ENCODE measurements around the gene NOM1.
"Not testable (repeated sequence)": the region's sequence is repeated elsewhere in the genome, so short reads cannot be mapped to it uniquely, and the experiment has no call there.

NOM1 gene

GRCh38 chr7:156949541-156950380 lies at the start of gene NOM1:
Gene NOM1, plus strand, starts transcription at chr7:156949712. Its CDS starts 26 bp downstream, at chr7:156949738.
- ATAC-seq: peak; percentile 93 to 95

DNA sequence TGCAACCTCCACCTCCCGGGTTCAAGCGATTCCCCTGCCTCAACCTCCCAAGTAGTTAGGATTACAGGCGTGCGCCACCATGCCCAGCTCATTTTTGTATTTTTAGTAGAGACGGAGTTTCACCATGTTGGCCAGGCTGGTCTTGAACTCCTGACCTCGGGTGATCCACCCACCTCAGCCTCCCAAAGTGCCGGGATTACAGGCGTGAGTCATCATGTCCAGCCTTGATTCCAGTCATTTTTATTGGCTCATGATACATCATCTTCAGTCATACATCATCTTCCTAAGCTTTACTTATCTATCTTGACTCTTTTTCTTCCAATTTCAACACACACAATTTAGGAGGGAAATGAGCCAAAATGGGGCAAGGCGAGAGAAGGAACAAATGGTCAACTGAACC lies 49.4 kb upstream of the NOM1 start:
- not testable (repeated sequence) for ATAC-seq

DNA sequence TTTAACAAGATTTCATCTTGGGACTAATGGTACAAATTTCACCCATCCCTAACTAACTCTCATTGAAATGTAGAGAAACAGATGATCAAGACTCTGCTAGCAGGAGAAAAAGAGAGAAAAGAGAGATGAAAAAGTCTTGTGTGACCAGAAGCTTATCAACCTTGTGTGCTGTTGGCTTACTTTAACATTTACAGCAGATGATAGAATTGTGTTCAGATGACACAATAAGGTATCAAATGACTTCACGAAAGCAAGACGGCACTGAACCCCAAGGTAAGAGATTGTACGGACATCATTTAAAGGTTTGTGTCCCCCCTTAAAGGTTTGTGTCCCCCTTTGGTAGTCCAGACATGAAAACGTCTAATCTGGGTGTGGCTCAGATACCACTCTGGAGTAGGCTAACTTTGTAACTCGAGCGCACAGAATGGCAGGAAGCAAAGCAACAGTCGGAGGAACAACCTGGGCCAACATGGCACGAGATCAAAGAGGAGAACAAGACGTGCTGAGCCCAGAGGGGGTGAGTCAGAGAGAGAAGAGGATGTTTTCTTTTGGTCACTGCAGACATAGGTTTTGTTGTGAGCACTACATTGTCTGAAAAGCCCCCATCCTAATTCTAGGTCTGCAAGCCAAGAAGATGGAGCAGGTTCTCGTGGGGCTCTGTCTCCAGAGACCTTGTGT lies 46.1 kb upstream of the NOM1 start:
- ATAC-seq: peak; percentile 76 to 83

DNA sequence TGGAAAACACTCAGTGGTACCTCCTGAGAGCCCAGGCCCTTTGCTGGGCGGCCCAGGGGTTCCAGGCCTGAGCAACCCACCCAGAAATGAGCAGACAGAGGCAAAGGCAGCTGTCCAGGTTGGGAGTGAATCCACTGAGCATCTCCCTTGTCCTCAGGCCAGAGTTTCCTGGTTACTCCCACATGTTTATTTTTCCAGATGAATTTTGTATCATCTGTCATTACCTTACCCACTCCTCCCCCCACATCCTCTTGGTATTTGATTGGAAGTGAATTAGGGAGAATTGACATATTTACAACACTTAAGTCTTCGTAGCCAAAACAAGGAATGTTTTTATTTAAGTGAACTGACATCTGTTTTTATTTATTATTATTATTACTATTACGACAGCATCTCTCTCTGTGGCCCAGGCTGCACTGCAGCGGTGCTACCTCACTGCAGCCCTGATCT lies 43.3 kb upstream of the NOM1 start:
- no peak for ATAC-seq

GRCh38 chr7:156907656-156908055 lies 41.9 kb upstream of the NOM1 start:
- ATAC-seq: no peak

DNA sequence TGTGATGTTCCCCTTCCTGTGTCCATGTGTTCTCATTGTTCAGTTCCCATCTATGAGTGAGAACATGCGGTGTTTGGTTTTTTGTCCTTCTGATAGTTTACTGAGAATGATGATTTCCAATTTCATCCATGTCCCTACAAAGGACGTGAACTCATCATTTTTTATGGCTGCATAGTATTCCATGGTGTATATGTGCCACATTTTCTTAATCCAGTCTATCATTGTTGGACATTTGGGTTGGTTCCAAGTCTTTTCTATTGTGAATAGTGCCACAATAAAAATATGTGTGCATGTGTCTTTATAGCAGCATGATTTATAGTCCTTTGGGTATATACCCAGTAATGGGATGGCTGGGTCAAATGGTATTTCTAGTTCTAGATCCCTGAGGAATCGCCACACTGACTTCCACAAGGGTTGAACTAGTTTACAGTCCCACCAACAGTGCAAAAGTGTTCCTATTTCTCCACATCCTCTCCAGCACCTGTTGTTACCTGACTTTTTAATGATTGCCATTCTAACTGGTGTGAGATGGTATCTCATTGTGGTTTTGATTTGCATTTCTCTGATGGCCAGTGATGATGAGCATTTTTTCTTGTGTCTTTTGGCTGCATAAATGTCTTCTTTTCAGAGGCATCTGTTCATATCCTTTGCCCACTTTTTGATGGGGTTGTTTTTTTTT lies 39.8 kb upstream of the NOM1 start:
- not testable (repeated sequence) for ATAC-seq

GRCh38 chr7:156918635-156919034 lies 30.9 kb upstream of the NOM1 start:
- ATAC-seq: peak; percentile 17 to 40

DNA sequence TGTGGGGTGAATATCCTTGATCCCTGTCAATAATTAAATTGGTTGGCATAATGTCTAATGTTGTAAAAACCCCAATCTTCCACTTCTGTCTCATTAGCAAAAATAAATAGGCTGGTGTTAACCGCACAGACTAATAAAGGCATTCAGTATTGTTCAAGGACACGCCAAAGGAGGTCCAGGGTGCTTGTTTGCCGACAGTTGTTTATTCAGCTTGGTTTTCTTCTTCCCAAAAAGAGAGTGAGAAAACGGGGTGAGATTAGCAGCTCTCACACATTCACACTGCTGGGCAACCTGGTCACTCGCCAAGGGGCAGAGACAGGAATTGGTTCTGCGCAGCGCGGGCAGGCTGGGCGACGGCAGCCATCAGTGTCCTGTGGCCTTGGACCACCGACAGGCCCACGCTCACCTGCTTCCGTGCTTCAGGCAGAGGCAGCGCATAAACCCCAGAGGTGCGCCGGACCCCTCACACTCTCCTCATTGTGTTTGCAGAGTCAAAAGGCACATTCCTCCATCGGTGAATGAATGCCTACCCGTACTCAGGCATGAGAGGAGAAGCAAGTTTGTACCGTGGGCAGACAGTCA lies 30.3 kb upstream of the NOM1 start:
- no peak for ATAC-seq

- ATAC-seq: no peak
Measured at GRCh38 chr7:156920076-156920475, 29.4 kb upstream of the NOM1 start.

GRCh38 chr7:156920487-156921373 lies 28.8 kb upstream of the NOM1 start:
- not testable (repeated sequence) for ATAC-seq

DNA sequence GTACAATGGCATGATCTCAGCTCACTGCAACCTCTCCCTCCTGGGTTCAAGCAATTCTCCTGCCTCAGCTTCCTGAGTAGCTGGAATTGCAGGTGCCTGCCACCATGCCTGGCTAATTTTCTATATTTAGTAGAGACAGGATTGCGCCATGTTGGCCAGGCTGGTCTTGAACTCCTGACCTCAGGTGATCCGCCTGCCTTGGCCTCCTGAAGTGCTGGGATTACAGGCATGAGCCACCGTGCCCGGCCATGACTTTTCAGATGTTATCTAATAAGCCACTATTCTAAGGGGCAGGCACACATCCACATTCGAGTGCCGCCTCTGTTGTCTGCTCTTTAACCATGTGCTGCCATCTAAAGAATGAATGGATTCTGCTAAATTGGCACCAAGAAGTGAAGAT lies 27.2 kb upstream of the NOM1 start:
- ATAC-seq: not testable (repeated sequence)

- not testable (repeated sequence) for ATAC-seq
Measured at GRCh38 chr7:156925821-156926220, 23.7 kb upstream of the NOM1 start.

- ATAC-seq: no peak
Measured at GRCh38 chr7:156927571-156928405, 21.7 kb upstream of the NOM1 start.

DNA sequence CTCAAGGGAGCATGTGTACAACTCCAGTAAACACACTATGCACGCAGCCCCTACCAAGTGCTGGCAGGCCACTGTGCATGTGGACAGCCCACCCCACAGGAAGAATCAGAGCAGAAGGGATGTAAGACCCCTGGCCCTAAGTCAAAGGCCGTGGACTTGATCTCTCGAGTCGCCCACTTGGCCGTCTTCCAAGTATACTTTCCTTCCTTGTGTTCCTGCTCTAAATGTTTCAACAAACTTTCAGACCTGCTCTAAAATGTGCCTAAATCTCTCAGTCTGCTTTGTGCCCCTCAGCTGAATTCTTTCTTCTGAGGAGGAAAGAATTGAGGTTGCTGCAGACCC lies 21.1 kb upstream of the NOM1 start:
- no peak for ATAC-seq

DNA sequence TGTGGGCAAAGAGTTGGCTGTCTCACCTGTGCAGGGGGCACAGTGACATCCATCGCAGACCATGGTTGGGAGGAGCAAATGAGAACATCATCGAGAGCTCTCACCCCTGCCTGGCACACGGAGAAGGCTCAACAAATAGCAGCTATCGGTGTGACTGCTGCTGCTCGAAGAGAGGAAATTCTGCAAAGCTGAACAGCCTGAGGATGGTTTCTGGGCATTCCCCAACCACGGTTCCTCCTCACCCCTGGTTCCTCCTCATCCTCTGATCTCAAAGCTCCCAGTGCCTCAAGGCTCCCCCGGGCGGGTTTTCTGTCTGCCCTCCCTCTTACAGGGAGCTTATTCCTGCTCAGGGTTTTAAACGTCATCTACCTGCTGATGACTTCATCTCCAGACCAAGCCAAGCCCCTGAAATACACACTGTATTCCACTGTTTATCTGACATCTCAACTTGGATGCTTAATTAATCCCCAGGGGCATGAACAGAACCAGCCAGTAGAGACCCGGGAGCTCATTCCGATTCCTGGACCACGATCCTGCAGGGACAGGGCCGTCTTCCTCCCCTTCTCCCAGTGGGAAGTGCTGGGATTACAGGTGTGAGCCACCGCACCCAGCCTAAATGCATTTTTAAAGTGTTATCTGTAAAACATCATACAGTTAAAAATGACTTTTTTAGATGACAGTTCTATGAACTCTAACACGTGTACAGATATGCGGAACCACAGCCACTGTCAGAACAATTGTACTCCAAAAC lies 19.5 kb upstream of the NOM1 start:
- ATAC-seq: peak; percentile 30 to 35

DNA sequence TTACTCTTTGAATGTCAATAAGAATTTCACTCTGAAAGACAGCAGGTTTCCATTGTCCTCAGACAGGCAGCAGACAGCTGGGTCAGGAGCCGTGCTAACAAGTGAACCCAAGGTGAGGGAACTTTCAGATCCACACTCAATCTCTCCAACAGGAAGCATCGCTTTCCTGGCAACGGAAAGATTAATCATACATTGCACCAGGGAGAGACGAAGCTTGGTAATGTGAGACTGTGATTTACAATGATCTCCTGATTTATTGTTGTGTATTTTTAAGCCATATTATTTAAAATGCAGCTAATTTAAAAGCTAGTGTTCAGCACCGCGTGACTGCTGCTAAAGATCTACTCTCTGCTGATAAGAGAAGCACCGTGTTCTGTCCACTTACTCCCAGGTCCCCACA lies 17.5 kb upstream of the NOM1 start:
- no peak for ATAC-seq

DNA sequence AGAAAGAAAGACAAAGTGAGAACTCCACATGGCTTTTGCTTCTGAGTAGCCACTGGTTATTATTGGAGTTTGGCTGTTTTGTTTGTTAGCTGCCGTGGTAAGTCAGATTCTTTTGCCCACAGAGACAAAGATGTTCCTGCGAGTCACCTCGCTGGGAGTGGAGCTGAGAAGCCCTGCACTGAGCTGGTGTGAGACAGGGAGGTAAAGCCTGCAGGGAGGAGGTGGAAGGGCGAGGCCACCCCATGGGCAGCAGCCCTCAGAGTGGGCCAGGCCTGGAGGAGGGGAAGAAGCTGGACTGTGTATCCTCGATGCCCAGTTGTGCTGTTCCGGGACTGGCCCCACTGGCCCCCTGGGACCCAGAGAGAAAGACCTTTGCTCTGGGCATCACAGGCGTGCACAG lies 14.3 kb upstream of the NOM1 start:
- no peak for ATAC-seq

- not testable (repeated sequence) for ATAC-seq
Measured at GRCh38 chr7:156936766-156937165, 12.7 kb upstream of the NOM1 start.

DNA sequence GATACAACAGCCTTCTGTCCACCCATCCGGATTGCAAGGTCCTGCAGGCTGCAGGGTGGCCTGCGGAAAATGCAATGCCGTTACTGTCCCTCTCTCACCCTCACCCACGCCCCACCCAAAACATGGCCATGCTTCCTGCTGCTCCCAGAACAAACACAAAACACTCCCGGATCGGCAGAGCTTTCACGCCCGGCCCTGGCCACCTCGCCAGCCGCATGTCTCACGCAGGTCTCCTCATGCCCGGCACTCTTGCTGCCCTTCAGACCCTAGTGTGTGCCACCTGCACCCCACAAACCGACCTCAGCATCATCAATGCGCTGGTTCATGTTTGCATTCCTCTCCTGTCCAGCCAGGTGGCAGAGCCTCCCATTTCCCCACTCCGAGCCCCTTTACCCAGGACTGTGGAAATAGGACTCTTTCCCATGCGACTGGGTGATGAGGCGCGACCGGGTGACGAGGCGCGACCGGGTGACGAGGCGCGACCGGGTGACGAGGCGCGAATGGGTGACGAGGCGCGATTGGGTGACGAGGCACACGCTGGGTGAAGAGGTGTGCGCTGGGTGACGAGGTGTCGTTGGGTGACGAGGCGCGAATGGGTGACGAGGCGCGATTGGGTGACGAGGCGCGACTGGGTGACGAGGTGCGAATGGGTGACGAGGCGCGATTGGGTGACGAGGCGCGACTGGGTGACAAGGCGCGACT lies 8.9 kb upstream of the NOM1 start:
- no peak for ATAC-seq

All from activated CD4-positive, CD25-positive, alpha-beta regulatory T cell treated with anti-CD3 and anti-CD28 coated beads, Interleukin-2, amount 50 U/mL, for 24 hours (primary cell).